HFF-Myc (cell line): ENCODE results near the gene KCNN2.

Source experiments
- DNase-seq: peaks from one replicate; pipeline ENCODE4 v3.0.0-alpha.2; 2011; ENCODE audit warnings: low read depth; ENCODE audit errors: extremely low read depth
- H3K4me3 ChIP-seq: replicated peaks from 2 replicates; pipeline ENCODE4 v1.5.1; 2011; ENCODE audit warnings: low read depth, mild to moderate bottlenecking, control low read depth, low read length
- CTCF ChIP-seq: IDR thresholded peaks from 2 replicates; pipeline ENCODE4 v1.5.1; 2012; ENCODE audit warnings: mild to moderate bottlenecking, low read depth, low read length, control low read depth; ENCODE audit errors: missing control alignments

Gene KCNN2

GRCh38 chr5:114324282-114324681, 37.6 kb upstream of the KCNN2 start:
- no peak overlapping the region for H3K4me3 ChIP-seq
- no peak for DNase-seq
- no peak for TF ChIP-seq CTCF

GRCh38 chr5:114325541-114325940, 36.3 kb upstream of the KCNN2 start:
- no peak overlapping the region for H3K4me3 ChIP-seq
- DNase-seq, result peak; percentile 70
- TF ChIP-seq CTCF, result no peak

- H3K4me3 ChIP-seq, result no peak overlapping the region
- no peak for DNase-seq
- no peak for TF ChIP-seq CTCF
Measured at GRCh38 chr5:114327474-114327873, 34.4 kb upstream of the KCNN2 start.

- no peak for DNase-seq
Measured at GRCh38 chr5:114327987-114328386, 33.9 kb upstream of the KCNN2 start.

GRCh38 chr5:114330916-114331531, 30.8 kb upstream of the KCNN2 start:
- no peak for TF ChIP-seq CTCF
- H3K4me3 ChIP-seq, result no peak overlapping the region
- no peak for DNase-seq

More at GRCh38 chr5:114327987-114328386, 33.9 kb upstream of the KCNN2 start:
- no peak overlapping the region for H3K4me3 ChIP-seq
- no peak for TF ChIP-seq CTCF

- no peak for TF ChIP-seq CTCF
- no peak for DNase-seq
- H3K4me3 ChIP-seq, result no peak overlapping the region
Measured at GRCh38 chr5:114332493-114332892, 29.4 kb upstream of the KCNN2 start.

GRCh38 chr5:114332925-114333324, 28.9 kb upstream of the KCNN2 start:
- no peak overlapping the region for H3K4me3 ChIP-seq
- no peak for DNase-seq
- TF ChIP-seq CTCF, result no peak
